ENCODE measurements around the gene CDH12. TPM values are rescaled to one million over a fixed set of nuclear protein-coding genes. Genes with fewer than 3 reads are reported as not detected.
"Not testable (repeated sequence)": the region's sequence is repeated elsewhere in the genome, so short reads cannot be mapped to it uniquely, and the experiment has no call there.

Gene CDH12
- total RNA-seq, 2 donors from 2014 or later, result not detected

GRCh38 chr5:22541037-22541436 is 312.1 kb downstream of the CDH12 start:
- H3K9me3 Mint-ChIP-seq, result peaks cover 8% of the 10 kb centered on the region
- H3K4me1 Mint-ChIP-seq, result no peaks in the 10 kb centered on the region
- no peaks in the 10 kb centered on the region for H3K27me3 Mint-ChIP-seq
- no peak overlapping the region for H3K4me3 Mint-ChIP-seq
- no peak overlapping the region for H3K27ac Mint-ChIP-seq
- no peaks in the 10 kb centered on the region for H3K36me3 Mint-ChIP-seq (ENCODE audit: low read depth)
- ATAC-seq (replicated peaks), result no peak

- H3K27ac Mint-ChIP-seq, result no peak overlapping the region
- no peaks in the 10 kb centered on the region for H3K4me1 Mint-ChIP-seq
- no peak overlapping the region for H3K4me3 Mint-ChIP-seq
- no peak for ATAC-seq (replicated peaks)
- no peaks in the 10 kb centered on the region for H3K36me3 Mint-ChIP-seq (ENCODE audit: low read depth)
- peaks cover 8% of the 10 kb centered on the region for H3K9me3 Mint-ChIP-seq
- no peaks in the 10 kb centered on the region for H3K27me3 Mint-ChIP-seq
Measured at GRCh38 chr5:22539762-22540161, 313.4 kb downstream of the CDH12 start.

DNA sequence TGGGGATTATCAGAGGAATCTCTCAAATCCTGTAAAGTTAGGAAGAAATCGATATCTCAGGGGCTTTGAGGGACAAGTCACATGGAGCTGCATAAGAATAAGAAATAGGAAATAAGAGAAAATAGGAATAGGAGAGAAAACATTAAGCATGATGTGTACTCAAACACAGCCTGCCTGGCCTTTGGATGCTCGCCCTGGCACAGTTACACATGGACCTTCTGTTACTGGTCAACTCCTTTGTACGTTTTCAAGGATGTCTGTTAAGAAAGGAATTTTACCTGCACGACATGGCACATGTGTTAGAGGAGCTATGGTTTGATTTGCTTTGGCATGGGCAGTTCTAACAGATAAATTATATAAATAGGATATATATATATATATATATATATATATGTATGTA is 321.2 kb downstream of the CDH12 start:
- ATAC-seq (replicated peaks), result no peak

GRCh38 chr5:22521521-22521920 is 331.6 kb downstream of the CDH12 start:
- H3K27me3 Mint-ChIP-seq, result no peaks in the 10 kb centered on the region
- H3K27ac Mint-ChIP-seq, result no peak overlapping the region
- H3K4me3 Mint-ChIP-seq, result no peak overlapping the region
- ATAC-seq (replicated peaks), result no peak
- H3K36me3 Mint-ChIP-seq (ENCODE audit: low read depth), result no peaks in the 10 kb centered on the region
- no peaks in the 10 kb centered on the region for H3K4me1 Mint-ChIP-seq
- H3K9me3 Mint-ChIP-seq, result peaks cover 22% of the 10 kb centered on the region

More for the DNA sequence above, 321.2 kb downstream of the CDH12 start:
- peaks cover 10% of the 10 kb centered on the region for H3K9me3 Mint-ChIP-seq
- H3K27me3 Mint-ChIP-seq, result no peaks in the 10 kb centered on the region
- H3K4me3 Mint-ChIP-seq, result no peak overlapping the region
- no peak overlapping the region for H3K27ac Mint-ChIP-seq
- no peaks in the 10 kb centered on the region for H3K36me3 Mint-ChIP-seq (ENCODE audit: low read depth)
- no peaks in the 10 kb centered on the region for H3K4me1 Mint-ChIP-seq

DNA sequence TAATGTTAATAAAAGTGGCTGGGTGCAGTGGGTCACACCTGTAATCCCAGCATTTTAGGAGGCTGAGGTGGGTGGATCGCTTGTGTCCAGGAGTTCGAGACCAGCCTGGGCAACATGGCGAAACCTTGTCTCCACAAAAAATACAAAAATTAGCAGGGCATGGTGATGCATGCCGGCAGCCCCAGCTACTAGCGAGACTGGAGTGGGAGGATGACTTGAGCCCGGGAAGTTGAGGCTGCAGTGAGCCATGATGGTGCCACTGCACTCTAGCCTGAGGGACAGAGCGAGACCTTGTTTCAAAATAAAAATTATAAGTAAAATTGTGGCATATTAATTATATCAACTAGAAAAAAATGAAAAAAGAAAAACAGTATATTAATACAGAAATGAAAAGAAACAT is 336.6 kb downstream of the CDH12 start:
- not testable (repeated sequence) for H3K36me3 Mint-ChIP-seq (ENCODE audit: low read depth); H3K27ac Mint-ChIP-seq; H3K27me3 Mint-ChIP-seq; H3K4me3 Mint-ChIP-seq; H3K9me3 Mint-ChIP-seq; H3K4me1 Mint-ChIP-seq; ATAC-seq (replicated peaks)

DNA sequence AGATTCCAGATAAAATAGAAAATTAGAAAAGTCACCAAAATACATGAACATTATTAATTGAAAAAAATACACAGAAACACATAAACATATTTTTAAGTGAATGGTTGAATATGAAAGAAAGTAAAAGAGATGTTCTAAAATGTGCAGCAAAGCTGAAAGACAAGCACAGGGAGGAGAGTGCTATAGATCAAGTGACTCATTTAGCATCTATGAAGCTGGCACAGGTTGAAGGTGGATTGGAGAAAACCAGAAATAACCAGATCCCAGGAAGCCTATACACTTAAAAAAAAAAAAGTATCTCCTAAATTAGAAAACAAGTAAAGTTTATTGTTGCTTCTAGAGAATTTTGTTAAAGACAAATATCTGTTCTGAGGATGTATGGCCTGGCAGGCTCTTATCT is 338.9 kb downstream of the CDH12 start:
- Mint-ChIP-seq H3K4me3 (no peak overlapping the region), H3K4me1 (no peaks in the 10 kb centered on the region), H3K27me3 (no peaks in the 10 kb centered on the region), H3K9me3 (peaks cover 8% of the 10 kb centered on the region), H3K36me3 (ENCODE audit: low read depth) (no peaks in the 10 kb centered on the region), H3K27ac (no peak overlapping the region)
- no peak for ATAC-seq (replicated peaks)

DNA sequence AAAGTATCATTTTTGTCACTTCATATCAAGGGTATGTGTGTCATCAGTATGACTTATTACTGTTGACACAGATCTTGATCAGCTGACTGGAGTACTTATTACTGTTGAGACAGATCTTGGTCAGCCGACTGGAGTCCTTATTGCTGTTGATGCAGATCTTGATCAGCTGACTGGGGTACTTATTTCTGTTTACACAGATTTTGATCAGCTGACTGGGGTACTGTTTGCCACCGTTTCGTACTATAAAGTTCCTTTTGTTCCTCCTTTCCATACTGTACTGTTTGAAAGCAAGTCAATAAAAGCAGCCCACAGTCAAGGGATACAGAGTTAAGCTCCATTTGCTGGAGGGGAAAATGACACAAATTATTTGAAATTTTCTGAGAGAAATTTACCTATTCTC is 347.3 kb downstream of the CDH12 start:
- Mint-ChIP-seq H3K36me3 (ENCODE audit: low read depth) (no peaks in the 10 kb centered on the region), H3K27me3 (no peaks in the 10 kb centered on the region), H3K4me3 (no peak overlapping the region), H3K27ac (no peak overlapping the region), H3K9me3 (peaks cover 13% of the 10 kb centered on the region), H3K4me1 (no peaks in the 10 kb centered on the region)
- ATAC-seq (replicated peaks), result no peak

- no peak overlapping the region for H3K4me3 Mint-ChIP-seq
- no peak overlapping the region for H3K27ac Mint-ChIP-seq
- no peaks in the 10 kb centered on the region for H3K4me1 Mint-ChIP-seq
- H3K9me3 Mint-ChIP-seq, result peaks cover 14% of the 10 kb centered on the region
- no peaks in the 10 kb centered on the region for H3K27me3 Mint-ChIP-seq
- H3K36me3 Mint-ChIP-seq (ENCODE audit: low read depth), result no peaks in the 10 kb centered on the region
- ATAC-seq (replicated peaks), result no peak
Measured at GRCh38 chr5:22504411-22504810, 348.7 kb downstream of the CDH12 start.

DNA sequence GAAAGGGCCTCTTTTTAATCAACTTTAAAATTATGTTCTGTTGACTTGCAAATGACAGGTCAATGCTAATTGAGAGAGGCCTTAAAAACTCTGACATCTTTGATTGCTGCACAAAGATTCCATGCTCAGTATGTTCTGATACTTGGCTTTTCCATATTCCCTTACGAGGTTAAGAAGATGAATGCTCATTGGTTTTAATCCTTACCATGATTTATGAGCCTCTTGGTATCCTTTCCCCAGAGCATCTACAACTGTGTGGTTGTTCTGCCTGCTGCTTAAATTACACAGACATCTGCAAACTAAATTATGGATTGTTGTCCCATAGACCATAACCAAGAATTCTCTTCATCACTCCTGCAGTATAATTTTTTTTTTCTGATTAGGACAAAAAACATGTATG is 352.6 kb downstream of the CDH12 start:
- Mint-ChIP-seq H3K27ac (no peak overlapping the region), H3K4me3 (no peak overlapping the region), H3K27me3 (no peaks in the 10 kb centered on the region), H3K4me1 (no peaks in the 10 kb centered on the region), H3K36me3 (ENCODE audit: low read depth) (no peaks in the 10 kb centered on the region), H3K9me3 (peaks cover 18% of the 10 kb centered on the region)
- no peak for ATAC-seq (replicated peaks)

DNA sequence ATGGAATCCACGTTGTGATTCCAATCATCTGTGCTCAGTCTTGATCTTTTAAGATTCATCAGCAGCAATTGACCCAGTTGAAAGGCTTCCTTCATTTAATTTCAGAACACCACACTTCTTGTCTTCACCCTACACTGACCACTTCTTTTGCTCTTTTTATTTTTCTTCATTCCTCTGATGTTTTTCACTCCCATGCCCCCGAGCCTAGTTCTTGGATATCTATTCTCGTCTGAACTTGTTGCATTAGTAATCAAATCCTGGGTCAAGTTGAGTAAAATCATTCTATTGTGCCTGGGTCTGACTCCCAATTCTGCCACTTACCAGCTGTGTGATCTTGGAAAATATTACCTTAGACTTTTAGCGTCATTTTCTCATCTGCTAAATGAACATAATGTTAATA is 356.5 kb downstream of the CDH12 start:
- ATAC-seq (replicated peaks), result no peak
- Mint-ChIP-seq H3K36me3 (ENCODE audit: low read depth) (no peaks in the 10 kb centered on the region), H3K9me3 (peaks cover 21% of the 10 kb centered on the region), H3K4me1 (no peaks in the 10 kb centered on the region), H3K27me3 (no peaks in the 10 kb centered on the region), H3K4me3 (no peak overlapping the region), H3K27ac (no peak overlapping the region)

GRCh38 chr5:22495016-22495720 is 358.0 kb downstream of the CDH12 start:
- no peak for ATAC-seq (replicated peaks)
- Mint-ChIP-seq H3K27me3 (no peaks in the 10 kb centered on the region), H3K9me3 (peaks cover 27% of the 10 kb centered on the region), H3K27ac (no peak overlapping the region), H3K4me3 (no peak overlapping the region), H3K36me3 (ENCODE audit: low read depth) (no peaks in the 10 kb centered on the region), H3K4me1 (no peaks in the 10 kb centered on the region)

DNA sequence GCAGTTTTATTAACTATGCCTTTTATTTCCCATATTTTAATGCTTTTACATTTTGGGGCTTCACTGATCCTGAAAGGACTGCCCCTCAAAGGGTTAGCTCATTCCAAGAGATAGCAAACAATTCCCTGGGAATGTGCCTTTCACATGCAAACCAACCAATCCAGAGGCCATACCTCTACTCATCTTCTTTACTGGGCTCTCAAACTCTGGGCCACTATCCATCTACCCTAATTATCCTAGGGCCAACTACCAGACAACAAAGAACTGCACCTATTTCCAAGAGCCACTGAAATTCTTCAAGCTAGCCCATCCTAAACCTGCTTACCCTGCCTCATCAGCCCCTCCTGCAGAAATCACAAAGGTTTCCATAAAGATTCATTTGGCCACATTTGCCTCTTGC is 364.7 kb downstream of the CDH12 start:
- H3K4me1 Mint-ChIP-seq, result no peaks in the 10 kb centered on the region
- H3K4me3 Mint-ChIP-seq, result no peak overlapping the region
- H3K27me3 Mint-ChIP-seq, result no peaks in the 10 kb centered on the region
- H3K27ac Mint-ChIP-seq, result no peak overlapping the region
- no peak for ATAC-seq (replicated peaks)
- no peaks in the 10 kb centered on the region for H3K36me3 Mint-ChIP-seq (ENCODE audit: low read depth)
- H3K9me3 Mint-ChIP-seq, result peaks cover 24% of the 10 kb centered on the region

- Mint-ChIP-seq H3K27ac (no peak overlapping the region), H3K4me3 (no peak overlapping the region), H3K4me1 (no peaks in the 10 kb centered on the region), H3K36me3 (ENCODE audit: low read depth) (no peaks in the 10 kb centered on the region), H3K9me3 (peaks cover 6% of the 10 kb centered on the region), H3K27me3 (no peaks in the 10 kb centered on the region)
- no peak for ATAC-seq (replicated peaks)
Measured at GRCh38 chr5:22480305-22480704, 372.8 kb downstream of the CDH12 start.

- H3K4me1 Mint-ChIP-seq, result no peaks in the 10 kb centered on the region
- no peak overlapping the region for H3K27ac Mint-ChIP-seq
- no peak for ATAC-seq (replicated peaks)
- no peaks in the 10 kb centered on the region for H3K36me3 Mint-ChIP-seq (ENCODE audit: low read depth)
- H3K27me3 Mint-ChIP-seq, result no peaks in the 10 kb centered on the region
- peaks cover 9% of the 10 kb centered on the region for H3K9me3 Mint-ChIP-seq
- H3K4me3 Mint-ChIP-seq, result no peak overlapping the region
Measured at GRCh38 chr5:22473886-22474285, 379.3 kb downstream of the CDH12 start.

GRCh38 chr5:22471154-22471553 is 382.0 kb downstream of the CDH12 start:
- Mint-ChIP-seq H3K27me3 (no peaks in the 10 kb centered on the region), H3K27ac (no peak overlapping the region), H3K4me1 (no peaks in the 10 kb centered on the region), H3K9me3 (peaks cover 12% of the 10 kb centered on the region), H3K36me3 (ENCODE audit: low read depth) (no peaks in the 10 kb centered on the region), H3K4me3 (no peak overlapping the region)
- no peak for ATAC-seq (replicated peaks)

DNA sequence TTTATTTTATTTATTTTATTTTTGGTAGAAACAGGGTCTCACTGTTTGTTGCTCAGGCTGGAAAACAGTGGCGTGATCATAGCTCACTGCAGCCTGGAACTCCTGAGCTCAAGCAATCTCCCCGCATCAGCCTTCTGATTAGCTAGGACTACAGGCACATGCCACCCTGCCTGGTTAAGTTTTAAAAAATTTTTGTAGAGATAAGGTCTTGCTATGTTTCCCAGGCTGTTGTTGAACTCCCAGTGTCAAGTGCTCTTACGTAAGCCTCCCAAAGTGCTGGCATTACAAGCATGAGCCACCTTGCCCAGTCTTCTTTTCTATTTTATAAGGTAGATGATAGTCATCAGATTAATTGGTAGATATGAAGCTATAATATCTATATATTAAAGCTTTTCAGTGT is 382.7 kb downstream of the CDH12 start:
- H3K27ac Mint-ChIP-seq, result no peak overlapping the region
- H3K27me3 Mint-ChIP-seq, result no peaks in the 10 kb centered on the region
- H3K4me1 Mint-ChIP-seq, result no peaks in the 10 kb centered on the region
- peaks cover 16% of the 10 kb centered on the region for H3K9me3 Mint-ChIP-seq
- H3K36me3 Mint-ChIP-seq (ENCODE audit: low read depth), result no peaks in the 10 kb centered on the region
- ATAC-seq (replicated peaks), result no peak
- H3K4me3 Mint-ChIP-seq, result no peak overlapping the region

Data from activated T-helper 17 cell treated with anti-CD3 and anti-CD28 coated beads, Interleukin-2, amount 50 U/mL, for 72 hours (primary cell).